ENCODE results near the gene MUTYH.

The MUTYH gene

DNA sequence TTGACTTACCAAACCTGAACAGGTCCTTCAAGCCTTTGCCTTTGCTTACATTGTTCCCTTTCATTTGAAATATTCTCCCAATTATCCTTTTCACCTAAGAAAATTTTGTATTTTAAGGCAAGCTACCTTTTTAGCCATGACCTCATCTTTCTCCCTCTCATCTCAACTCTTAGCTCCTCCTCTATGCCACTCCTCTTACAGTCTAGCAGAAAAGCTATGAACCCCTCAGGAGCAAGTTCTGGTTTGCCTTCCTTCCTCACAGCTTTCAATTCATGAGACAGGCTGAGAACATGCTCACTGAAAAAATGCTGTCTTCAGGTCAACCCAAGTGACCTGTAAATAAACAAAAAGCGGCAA, 8.3 kb upstream of the MUTYH start:
- DNase-seq = no peak

DNA sequence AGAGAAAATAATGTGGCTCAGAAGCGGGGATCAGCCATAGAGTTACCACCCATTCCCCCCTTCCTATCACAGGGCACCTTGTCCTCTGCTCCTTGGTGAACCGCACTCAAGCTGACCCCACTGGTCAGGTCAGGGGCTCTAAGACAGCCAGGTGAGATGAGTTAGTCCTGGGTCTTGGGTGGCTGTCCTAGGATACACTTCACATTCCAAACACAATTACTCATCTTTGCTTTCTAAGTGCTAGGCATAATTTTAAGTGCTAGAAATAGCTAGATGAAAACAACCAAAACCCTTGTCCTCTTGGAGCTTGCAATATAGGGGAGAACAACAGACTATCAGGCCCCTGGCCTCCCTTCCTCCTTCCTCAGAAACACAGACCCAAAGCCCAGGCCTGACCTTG, 7.8 kb upstream of the MUTYH start:
- DNase-seq = no peak

DNA sequence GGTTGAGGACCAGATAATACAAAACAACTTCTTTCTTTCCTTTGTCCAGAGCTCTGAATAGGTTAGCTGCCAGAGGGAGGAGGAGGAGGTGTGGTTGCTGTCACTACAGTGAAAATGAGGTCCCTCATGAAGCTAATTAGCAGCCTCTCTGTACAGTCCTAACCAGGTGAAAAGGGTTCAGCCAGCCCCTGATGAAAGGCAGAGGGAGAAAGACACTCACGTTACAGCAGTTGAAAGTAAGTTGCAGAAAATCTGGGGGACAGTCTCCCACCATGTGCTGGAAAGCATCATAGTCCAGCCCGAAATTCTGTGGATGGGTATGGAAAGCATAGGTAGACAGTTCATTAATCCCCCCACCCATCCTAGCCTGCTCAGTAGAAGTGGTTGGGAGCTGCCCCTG, 6.2 kb upstream of the MUTYH start:
- no peak for DNase-seq

DNA sequence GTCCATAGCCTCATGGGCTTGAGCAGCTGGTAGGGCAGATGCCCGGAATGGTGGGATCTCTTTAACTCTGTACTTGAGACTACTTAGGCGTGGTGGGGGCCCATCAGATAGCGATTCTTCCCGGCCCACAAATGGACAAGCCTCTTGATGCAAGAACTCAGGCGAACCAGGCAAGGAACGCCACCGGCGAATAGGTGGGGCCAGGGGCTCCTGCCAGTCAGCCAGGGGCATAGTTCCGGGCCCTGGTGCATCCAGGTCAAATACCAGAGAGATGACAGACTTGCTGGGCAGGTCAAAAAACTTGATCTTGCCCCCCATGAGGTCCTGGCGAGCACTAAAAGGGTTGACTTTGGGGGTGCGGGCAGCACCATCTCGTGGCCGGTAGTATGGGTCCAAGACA, 4.8 kb upstream of the MUTYH start:
- DNase-seq = no peak

DNA sequence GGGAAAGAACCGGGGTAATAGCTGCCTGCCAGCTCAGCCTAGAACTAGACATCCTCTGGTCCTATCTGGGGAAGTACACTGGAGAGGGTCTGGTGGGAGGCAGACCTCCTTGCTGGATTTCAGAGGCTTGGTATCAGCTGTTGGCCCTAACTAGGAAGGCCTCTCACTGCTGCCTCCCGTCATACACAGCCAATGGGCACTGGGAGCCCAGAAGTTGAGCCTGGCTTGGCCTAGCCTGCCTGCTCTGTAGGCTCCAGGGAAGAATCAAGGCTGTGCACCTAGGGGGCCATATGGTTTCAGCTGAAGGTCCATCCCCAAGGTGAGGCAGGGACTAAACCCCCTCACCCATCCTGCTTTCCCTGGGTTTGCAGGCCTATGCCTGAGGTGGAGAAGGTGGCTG, 4.3 kb upstream of the MUTYH start:
- no peak for DNase-seq

DNA sequence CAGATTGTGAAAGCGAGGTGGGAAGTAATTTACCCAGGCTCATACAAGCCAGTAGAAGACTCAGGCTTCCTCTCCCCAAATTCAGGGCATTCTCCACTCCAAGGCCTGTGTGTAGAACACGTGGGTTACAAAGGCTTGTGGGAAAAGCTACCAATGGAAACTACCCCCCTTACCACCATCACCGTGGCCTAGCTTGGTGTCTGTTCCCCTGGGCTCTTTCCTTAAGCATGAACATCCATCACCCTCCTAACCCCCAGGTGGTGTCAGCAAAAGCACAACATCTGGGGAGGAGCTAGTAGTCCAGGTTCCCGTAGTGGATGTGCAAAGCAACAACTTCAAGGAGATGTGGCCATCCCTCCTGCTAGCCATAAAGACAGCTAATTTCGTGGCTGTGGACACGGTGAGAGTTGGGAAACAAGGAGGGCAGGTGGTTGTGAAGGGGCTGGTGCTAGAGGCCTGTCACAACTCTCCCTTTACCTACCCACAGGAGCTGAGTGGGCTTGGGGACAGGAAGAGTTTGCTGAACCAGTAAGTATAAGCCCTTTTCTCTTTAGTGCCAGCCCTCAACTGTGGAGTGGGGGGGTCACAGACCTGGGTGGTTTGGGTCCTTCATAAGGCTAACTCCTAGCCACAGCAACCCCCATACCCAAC, 701 bp upstream of the MUTYH start:
- DNase-seq = no peak

DNA sequence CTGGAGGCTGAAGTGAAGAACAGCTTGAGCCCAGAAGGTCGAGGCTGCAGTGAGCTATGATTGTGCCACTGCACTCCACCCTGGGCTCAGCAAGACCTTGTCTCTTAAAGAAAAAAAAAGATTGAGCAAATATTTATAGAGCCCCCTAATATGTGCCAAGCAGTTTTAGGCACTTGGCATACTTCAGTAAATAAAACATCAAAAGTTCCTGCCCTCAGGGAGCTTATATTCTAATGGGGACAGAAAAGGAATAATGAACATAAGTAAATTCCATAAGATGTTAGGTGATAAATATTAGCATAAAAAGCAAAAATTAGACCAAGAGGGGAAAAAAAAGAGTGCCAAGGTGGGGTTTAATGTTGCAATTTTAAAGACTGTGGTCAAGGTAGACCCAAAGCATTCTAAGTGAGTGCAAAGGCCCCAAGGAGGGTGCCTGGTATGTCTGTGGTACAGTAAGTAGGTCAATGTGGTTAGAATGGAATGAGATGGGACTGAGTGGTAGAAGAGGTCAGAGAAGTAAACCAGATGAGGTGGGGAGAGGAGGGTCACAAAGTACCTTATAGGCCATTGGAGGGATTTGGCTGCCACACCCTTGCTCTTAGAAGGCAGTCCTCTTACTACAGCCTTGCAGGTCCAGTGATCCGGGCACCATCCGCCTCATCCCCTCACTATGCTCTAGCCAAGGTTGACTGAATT, 2.5 kb downstream of the MUTYH start:
- DNase-seq = no peak

DNA sequence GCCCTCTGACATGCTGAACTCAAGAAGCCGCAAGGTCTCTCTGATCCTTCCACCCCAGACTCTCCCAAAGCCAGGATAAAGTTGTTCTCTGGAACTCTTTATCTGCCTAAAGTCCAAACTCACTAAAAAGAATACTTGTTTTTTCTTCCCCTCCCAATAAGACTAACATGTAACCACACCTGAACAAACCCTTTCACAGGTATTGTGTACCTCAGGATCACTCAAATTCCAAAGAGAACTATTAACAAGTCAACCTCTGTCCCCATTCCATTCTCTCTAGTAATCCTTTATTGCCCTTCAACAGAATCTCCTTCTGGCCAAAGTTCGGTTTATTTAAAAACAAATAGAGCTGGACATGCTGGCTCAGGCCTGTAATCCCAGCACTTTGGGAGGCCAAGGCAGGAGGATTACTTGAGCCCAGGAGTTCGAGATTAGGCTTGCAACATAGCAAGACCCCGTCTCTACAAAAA, 4.3 kb downstream of the MUTYH start:
- no peak for DNase-seq

DNA sequence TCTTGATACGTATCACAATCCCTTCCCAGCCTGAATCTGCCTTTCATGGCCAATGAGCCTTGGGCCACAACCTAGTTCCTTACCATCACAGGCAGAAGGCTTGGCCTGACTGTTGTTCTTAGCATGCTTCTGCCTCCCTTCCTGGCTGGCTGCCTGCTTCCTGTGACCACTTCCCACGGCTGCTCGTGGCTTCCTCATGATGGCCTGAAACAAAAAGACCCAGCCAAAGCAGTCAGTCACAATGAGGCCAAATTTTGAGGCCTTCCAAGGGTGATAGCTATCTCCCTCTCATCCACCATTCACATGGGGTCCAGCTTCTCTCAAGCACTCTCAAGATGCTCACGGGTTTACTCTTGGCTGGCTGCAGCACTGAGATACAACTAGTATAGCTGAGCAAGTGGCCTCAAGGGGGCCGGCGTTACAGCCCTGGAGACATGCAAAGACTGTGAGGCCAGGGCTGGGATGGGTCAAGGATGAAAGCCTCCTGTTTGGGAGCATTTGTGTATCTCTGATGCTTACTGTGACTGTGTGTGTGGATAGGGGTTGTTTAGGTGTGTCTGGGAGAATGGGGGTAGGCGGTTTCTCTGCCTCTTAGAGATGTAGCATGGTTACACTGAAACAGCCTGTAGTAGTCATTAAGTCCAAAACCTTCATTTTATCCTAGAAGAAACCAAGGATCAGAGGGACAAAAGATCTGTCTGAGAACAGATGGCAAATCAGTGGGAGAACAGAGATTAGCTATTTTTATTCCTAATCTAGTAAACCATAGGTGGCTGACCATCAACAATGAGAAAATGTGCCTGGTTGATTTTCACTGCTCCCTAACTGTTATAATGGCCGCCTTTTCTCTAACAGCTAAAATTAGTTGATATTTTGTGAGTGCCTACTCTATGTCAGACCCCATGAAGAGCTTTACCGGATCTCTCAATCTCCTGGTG, 5.7 kb downstream of the MUTYH start:
- DNase-seq = no peak

DNA sequence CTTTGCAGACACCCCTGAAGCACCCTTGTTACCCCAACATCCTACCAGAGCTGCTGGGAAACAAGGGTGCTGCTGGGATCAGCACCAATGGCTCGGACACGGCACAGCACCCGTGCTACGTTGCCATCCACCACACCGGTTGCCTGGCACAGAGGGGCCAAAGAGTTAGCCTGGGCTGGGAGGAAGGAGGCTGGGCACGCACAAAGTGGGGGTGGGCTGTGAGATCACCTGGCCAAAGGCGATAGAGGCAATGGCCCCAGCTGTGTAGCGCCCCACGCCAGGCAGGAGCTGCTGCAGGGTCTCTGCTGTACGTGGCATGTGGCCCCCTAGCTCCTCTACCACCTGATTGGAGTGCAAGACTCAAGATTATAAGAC, 7.9 kb downstream of the MUTYH start:
- DNase-seq = no peak

DNA sequence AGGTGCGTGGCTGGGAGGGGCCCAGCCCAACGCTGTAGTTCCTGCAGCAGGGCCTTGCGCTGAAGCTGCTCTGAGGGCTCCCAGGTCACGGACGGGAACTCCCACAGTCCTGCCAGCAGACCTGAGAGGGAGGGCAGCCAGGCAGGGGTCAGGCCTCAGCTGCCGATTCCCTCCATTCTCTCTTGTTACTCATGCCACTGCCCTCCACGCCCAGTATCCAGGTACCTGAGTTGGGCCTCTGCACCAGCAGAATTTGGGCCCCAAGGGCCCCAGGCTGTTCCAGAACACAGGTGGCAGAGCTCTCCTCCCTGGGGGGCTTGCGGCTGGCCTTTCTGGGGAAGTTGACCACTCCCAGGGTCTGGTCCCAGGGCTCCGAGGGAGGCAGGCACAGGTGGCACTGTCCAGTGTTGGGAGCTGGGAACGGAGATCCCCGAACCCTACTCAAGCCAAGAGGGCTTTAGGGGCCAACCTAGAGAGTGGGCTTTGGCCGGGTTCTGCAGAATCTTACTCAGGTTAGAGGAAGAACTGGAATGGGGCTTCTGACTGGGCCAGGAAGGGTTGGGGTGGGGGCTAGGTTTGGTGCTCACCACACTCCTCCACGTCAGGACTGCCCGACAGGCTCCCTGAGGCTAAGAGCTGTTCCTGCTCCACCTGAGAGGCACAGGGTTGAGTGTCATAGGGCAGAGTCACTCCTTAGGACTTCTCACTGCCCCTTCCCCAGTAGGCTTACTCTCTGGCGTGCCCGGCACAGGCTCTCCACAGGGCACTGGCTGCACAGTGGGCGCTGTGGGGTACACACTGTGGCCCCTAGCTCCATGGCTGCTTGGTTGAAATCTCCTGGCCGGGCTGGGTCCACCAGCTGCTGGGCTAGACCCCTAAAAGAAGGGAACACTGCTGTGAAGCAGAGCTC, 8.5 kb downstream of the MUTYH start:
- no peak for DNase-seq

DNA sequence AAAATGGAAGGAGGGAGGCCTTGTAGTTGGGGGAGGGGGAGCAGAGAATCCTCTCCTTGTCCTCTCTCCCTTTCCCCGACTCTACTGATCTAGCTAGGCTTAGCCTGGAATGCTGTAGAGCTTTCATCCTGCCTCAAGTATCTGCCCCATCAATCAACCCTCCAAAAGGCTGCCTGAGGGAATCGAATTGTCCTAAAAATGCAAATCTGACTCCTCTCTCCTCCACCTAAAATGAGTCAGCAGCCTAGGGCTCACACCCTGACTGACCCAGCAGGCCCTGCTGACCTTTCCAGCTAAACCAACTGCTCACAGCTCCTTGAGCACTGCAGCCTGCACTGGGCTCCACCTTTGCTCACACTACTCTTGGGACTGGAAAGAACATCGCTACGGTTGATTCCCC, 10.8 kb downstream of the MUTYH start:
- DNase-seq = no peak

DNA sequence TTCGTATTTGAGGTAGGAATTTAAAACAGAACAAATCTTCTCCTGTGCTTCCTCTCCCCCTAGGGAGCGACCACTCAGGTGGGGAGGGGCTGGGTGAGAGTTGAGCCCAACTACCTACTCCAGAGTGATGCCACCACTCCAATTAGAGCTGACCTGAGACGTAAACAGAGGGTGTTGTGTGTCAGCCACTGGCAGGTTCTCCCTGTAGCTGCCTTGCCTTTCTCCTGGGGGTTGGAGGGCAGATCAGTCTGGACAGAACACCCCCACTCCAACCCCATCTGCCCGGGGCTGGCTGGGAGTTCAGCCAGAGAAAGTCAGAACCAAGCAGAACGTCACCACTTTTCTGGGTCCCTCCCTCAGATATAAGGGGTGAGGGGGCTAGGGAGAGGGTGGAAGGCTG, 11.6 kb downstream of the MUTYH start:
- no peak for DNase-seq

DNA sequence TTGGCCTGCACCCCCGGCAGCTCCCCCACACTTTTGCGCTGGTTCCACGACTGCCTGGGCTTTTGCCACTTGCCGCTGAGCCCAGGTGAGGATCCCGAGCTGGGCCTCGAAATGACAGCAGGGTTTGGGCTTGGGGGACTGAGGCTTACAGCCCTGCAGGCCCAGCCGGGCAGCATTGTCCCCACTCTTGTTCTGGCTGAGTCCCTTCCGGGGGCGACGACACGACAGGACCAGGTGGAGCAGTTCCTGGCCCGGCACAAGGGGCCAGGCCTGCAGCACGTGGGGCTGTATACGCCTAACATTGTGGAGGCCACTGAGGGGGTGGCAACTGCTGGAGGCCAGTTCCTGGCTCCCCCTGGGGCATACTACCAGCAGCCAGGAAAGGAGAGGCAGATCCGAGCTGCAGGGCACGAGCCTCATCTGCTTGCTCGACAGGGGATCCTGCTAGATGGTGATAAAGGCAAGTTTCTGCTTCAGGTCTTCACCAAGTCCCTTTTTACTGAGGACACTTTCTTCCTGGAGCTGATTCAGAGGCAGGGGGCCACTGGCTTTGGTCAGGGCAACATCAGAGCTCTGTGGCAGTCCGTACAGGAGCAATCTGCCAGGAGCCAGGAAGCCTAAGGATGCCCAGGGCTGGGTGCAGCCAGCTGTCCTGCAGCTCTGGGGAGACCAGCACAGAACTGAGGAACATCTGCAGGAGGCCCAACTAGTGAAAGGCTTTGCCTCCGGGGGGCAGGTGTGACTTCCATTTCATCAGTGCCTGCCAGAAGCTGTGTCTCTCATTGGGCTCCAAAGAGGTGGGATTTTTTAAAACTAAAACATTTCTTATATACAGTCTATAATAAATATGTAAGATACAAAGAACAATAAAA, 12.4 kb downstream of the MUTYH start:
- no peak for DNase-seq

DNA sequence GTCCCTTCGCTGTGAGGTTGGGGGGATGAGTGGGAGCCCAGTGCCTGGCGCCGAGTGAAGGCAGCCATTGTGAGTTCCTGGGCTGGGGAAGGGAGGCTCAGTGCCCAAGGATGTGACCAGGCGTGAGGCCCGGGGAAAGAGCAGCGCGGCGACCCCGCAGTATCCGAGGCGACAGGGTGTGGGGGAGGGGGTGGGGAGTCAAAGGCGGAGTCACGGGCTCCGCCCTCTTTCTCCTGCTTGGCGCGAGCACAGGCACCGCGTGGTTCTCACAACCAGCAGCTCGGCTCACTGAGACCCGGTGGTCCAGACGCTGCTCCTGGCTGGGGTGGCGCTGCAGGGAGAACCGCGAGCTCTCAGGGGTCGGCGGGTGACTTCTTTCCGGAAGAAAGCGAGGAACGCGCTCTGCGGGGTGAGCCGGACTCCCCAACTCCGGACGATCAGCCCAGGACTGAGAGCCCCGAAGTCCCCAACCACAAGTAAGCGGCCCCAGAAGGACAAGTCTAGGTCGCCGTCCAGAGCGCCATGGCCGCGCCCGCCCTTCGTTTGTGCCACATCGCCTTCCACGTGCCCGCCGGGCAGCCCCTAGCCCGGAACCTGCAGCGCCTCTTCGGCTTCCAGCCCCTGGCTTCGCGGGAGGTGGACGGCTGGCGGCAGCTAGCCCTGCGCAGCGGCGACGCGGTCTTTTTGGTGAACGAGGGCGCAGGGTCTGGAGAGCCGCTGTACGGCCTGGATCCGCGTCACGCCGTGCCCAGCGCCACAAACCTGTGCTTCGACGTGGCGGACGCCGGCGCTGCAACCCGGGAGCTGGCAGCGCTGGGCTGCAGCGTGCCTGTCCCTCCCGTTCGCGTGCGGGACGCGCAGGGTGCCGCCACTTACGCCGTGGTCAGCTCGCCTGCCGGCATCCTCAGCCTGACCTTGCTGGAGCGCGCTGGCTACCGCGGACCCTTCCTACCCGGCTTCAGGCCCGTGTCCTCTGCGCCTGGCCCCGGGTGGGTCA, 13.3 kb downstream of the MUTYH start, which contains the start of gene HPDL:
TSS of gene HPDL (plus strand) at position 269 of the 997 bp plus-strand sequence. CDS start at position 523, 254 bp downstream.
- no peak for DNase-seq

DNA sequence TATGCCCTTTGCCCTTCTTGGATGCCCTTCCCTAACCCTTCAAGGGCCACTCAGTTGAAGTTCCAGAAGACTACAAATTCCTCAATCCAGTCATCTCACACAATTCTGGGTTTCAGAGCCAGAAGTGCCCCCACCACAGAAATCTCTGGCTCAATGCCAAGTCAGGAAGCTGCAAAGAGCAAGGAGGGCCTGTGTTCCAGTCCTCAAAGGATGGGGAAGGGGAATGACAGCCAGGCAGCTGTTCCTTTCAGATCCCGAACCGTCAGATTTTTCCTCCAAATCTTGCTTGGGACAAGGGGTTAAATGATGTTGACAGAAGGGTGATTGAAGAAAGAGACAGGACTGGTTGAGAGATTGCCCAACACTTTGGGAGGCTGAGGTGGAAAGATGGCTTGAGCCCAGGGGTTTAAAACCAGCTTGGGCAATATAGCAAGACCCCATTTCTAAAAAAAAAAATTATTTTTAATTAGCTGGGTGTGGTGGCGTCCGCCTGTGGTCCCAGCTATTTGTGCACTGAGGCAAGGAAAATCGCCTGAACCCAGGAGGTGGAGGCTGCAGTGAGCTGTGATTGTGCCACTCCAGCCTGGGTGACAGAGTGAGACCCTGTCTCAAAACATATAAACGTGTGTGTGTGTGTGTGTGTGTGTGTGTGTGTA, 14.3 kb downstream of the MUTYH start:
- no peak for DNase-seq

DNA sequence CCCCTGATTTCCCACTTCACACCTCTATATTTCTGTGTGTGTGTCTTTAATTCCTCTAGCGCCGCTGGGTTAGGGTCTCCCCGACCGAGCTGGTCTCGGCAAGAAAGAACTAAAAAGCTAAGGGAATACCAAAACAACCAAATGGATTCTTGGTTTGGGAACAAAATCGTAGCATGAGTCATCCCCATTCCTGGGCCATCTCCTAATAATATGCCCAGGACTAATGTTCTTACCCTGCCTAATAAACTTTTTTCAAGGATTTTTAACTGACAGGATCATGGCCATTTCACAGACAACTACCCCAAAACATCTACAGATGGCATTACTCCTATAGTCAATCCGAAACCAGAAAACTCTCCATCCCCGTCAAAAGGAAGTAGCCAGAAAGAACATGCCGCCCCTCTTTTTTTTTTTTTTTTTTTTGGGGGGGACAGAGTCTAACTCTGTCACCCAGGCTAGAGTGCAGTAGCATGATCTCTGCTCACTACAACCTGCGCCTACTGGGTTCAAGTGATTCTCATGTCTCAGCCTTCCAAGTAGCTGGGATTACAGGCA, 17.7 kb downstream of the MUTYH start:
- DNase-seq = no peak

DNA sequence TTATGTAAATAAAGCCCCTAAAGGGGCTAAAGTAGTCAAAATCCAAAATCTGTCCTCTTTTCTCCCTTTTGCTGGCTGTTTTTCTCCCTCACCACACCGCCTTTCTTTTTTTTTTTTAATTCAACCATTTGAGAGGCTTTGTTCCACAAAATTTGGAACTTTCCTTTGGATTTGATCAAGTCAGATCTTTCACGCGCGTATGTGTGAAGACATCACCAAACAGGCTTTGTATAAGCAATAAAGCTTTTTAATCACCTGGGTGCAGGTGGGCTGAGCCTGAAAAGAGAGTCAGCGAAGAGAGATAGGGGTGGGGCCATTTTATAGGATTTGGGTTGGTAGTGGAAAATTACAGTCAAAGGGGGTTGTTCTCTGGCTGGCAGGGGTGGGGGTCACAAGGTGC, 18.8 kb downstream of the MUTYH start:
- no peak for DNase-seq

DNA sequence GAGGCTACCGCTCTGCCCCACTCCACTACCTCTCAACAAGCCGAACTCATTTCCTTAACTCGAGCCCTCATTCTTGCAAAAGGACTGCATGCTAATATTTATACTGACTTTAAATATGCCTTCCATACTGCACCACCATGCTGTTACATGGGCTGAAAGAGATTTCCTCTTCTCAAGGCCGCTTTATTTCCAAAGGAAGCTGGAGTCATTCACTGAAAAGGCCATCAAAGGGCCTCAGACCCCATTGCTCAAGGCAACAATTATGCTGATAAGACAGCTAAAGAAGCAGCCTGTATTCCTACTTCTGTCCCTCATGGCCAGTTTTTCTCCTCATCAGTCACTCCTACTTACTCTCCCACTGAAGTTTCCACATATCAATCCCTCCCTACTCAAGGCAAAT, 20.5 kb downstream of the MUTYH start:
- no peak for DNase-seq
